GM12874 (cell line): ENCODE results near the gene RPRD1B.

Experiments used
- TF ChIP-seq, protein P1 (sequence below): IDR thresholded peaks from 2 replicates; pipeline ENCODE4 v1.5.1; 2011; ENCODE audit warnings: low read depth, mild to moderate bottlenecking, control low read depth, low read length, moderate library complexity; ENCODE audit not compliant: insufficient read depth

The RPRD1B gene

DNA sequence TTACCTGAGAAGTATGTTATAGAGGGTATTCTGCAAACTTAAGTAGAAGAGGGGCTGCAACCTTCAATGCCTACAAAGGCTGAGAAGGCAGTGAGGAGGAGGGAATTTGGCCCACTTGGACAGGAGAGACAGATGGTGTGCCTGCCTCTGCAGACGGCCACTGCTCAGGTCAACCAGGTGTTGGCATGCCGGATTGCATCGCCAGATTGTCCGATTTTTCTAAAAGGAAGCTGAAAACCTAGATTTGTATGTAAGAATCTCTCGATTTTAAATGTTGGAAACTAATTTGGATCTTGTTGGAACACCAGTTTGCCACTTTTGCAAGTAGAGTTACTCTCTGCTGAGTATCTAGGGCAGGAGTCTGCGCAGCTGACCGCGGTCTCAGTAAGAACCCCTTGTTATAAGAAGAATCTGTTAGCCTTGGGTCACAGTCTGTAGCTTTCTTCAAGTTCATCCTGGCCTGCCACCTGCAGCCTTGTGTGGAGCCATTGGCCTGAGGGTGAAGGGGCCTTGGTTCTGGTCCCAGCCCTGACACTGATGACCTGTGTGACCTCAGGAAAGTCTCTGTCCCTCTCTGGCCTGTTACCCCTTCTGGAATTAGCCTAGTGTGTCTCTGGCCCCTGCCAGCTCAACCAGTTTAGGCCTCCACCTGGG, 77.1 kb downstream of the RPRD1B start:
- TF ChIP-seq, protein P1, sequence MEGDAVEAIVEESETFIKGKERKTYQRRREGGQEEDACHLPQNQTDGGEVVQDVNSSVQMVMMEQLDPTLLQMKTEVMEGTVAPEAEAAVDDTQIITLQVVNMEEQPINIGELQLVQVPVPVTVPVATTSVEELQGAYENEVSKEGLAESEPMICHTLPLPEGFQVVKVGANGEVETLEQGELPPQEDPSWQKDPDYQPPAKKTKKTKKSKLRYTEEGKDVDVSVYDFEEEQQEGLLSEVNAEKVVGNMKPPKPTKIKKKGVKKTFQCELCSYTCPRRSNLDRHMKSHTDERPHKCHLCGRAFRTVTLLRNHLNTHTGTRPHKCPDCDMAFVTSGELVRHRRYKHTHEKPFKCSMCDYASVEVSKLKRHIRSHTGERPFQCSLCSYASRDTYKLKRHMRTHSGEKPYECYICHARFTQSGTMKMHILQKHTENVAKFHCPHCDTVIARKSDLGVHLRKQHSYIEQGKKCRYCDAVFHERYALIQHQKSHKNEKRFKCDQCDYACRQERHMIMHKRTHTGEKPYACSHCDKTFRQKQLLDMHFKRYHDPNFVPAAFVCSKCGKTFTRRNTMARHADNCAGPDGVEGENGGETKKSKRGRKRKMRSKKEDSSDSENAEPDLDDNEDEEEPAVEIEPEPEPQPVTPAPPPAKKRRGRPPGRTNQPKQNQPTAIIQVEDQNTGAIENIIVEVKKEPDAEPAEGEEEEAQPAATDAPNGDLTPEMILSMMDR: no peak

DNA sequence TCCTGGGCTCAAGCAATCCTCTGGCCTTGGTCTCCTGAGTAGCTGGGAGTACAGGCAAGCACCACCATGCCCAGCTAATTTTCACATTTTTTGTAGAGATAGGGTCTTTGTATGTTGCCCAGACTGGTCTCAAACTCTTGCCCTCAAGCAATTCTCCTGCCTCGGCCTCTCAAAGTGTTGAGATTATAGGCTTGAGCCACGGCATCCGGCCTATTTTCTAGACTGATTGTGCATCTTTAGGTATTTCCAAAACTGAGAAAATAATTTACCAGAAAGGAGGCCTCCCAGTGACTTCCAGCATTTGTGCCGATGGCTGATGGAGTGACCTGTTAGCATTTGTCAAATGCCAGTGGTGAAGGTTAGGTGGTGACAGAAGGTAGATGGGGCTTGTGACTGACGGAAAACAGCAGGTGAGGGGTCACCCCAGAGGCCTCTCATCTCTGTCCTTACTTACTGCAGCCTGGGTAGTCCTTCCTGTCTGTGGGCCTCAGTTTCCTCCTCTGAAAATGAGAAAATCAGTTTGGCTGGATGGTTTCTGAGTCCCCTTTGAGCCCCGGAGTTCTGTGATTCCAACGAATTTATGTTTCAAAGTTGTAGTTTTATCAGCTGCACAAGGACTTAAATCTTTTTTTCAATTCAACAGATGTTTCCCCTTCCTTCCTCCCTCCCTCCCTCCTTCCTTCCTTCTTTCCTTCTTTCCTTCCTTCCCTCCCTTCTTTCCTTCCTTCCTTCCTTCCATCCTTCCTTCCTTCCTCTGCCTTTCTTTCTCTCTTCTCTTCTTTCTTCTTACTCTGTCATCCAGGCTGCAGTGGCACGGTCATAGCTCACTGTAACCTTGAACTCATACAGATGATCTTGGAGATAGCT, 78.1 kb downstream of the RPRD1B start:
- TF ChIP-seq, protein P1: no peak

DNA sequence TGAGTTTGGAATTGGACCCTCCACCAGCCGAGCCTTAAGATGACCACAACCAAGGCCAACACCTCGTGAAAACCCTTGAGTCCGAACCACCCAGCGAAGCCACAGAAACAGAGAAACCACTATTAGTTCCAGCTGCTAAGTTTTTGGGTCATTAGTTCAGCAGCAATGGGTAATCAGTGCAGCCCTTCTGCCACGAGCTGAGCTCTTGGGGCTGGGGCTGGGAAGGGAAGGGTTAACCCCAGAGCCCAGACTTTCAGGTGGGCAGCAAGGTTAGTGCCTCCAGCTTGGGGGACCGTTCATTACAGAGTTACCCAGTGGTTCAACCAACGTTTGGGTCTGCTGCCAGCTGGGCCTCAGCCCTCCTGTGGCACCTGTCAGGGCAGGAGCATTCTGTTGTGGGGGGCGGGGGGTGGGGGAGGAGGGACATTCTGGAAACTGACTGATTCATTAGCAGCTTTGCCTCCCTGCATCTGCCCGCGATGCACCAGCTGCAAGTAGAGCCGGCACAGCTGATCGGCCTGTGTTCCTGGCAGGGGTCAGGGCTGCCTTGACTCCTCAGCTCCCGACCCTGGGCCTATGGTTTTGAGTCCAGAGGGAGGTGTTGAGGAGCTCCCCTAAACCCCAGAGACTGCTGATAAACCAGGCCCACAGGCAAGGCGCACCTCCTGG, 78.8 kb downstream of the RPRD1B start:
- TF ChIP-seq, protein P1: no peak

DNA sequence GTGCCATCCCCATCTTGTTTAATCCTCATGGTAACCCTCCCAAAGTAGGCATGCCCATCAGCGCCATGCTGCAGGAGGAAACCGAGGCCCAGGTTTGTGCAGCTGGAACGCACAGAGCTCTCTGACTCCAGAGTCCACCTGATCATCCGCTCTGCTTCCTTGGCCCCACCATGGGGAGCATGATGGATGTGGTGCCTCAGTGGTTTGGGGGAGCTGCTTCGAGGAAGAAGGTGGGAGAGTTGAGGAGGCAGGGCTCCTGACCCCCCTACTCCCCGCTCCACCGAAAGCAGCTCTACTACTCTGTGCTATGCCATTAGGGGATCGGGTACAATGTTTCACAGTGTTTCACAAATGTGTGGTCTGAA, 79.4 kb downstream of the RPRD1B start:
- TF ChIP-seq, protein P1: no peak

DNA sequence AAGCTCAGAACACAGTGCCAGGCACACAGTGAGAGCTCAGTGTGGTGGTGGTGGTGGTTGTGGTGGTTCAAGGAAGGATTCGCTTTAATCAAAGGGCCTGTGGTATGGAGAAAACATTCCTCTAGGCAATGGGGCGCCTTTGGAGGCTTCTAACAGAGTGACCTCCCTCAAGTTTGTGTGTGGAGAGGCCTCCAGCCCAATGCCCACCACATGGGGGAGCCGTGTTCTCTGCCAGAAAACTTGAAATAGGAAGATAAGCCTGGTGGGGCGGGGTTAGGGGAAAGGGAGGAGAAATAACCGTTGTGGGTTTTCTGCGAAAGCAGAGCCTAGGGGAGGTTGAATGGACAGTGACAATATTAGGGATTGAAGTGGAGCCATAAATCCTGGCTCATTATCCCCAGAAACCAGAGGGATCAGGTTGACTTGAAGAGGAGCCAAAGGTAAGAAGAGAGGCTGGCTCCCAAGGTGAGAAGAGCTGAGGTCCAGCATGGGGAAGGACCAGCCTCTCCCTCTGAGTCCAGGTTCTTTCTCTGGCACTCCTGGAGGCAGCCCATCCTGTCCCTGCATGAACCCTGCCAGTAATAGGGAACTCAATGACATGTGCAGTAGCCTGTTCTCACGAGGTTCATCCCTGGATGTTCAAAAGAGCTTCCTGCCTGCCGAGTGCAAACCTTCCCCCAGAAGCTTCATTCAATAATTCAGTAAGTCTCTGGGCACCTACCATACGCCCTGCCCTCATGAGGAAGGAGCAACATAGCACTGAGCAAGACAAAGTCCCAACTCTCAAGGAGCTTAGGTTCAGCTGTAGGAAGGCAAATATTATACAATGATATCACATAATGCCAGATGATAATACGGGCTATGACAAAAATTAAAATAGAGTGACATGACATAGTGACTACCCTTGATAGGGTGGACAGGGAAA, 80.1 kb downstream of the RPRD1B start:
- TF ChIP-seq, protein P1: peak; percentile 29; the same call in 1 of the 2 replicates

DNA sequence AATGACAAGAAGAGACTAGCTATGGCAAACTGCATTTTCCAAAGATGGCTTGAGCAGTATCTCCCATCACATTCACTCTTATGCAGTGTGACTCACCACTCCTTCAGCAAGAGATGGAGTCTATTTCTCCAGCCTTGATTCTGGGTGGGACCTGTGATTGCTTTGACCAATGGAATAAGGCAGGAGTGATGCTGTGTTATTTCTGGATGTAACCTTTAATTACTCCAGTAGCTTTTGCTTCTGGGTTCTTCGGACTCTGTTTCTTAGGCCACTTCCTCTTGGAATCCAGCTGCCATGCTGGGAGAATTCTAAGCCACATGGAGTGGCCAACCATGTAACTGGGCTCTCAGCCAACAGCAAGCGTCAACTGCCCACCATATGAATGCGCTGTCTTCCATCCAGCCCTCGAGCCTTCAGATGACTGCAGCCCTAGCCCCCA, 80.8 kb downstream of the RPRD1B start:
- TF ChIP-seq, protein P1: no peak
